ENCODE measurements around the gene CFAP58. TPM values are rescaled to one million over a fixed set of nuclear protein-coding genes. Genes with fewer than 3 reads are reported as not detected.

The CFAP58 gene
- total RNA-seq, 1 experiment from 2014 or later, result 0.26 TPM

DNA sequence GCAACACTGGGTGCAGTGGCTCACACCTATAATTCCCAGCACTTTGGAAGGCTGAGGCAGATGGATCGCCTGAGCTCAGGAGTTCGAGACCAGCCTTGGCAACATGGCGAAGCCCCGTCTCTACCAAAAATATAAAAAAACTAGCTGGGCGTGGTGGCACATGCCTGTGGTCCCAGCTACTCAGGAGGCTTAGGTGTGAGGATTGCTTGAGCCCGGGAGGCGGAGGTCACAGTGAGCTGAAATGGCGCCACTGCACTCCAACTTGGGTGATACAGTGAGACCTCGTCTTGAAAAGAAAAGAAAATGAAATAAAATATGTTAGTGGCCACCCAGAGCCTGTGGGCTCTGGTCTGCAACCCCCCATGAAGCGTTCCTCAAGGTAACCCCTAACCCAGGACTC lies 28.7 kb upstream of the CFAP58 start:
- Histone ChIP-seq H4K20me1 (ENCODE audit: insufficient read depth, low read depth, low read length) (peaks cover 73% of the 10 kb centered on the region), H3K79me2 (ENCODE audit: low read length) (peaks cover 3% of the 10 kb centered on the region; the same call in 1 of the 2 replicates), H2AFZ (ENCODE audit: low read length) (no peak overlapping the region), H3K9me3 (ENCODE audit: low read length) (no peaks in the 10 kb centered on the region), H3K9ac (ENCODE audit: low read length) (no peak overlapping the region), H3K4me1 (ENCODE audit: low read length) (peaks cover 56% of the 10 kb centered on the region), H3K36me3 (ENCODE audit: insufficient read depth, low read length) (no peaks in the 10 kb centered on the region), H3K4me2 (ENCODE audit: low read depth, low read length, poor library complexity, severe bottlenecking) (no peak overlapping the region), H3K27ac (ENCODE audit: low read length) (no peak overlapping the region), H3K27me3 (ENCODE audit: low read length) (no peaks in the 10 kb centered on the region), H3K9me2 (replicated peaks; ENCODE audit: insufficient read depth, low read length) (no peaks in the 10 kb centered on the region), H3K4me3 (ENCODE audit: low read length) (no peak overlapping the region)
- no peak for DNase-seq

GRCh38 chr10:104325436-104326435 lies 27.9 kb upstream of the CFAP58 start:
- Histone ChIP-seq H3K79me2 (ENCODE audit: low read length) (peaks cover 3% of the 10 kb centered on the region; the same call in 1 of the 2 replicates), H3K9me3 (ENCODE audit: low read length) (no peaks in the 10 kb centered on the region), H3K4me2 (ENCODE audit: low read depth, low read length, poor library complexity, severe bottlenecking) (no peak overlapping the region), H3K27me3 (ENCODE audit: low read length) (no peaks in the 10 kb centered on the region), H3K9me2 (replicated peaks; ENCODE audit: insufficient read depth, low read length) (no peaks in the 10 kb centered on the region), H2AFZ (ENCODE audit: low read length) (no peak overlapping the region), H4K20me1 (ENCODE audit: insufficient read depth, low read depth, low read length) (peaks cover 75% of the 10 kb centered on the region), H3K4me3 (ENCODE audit: low read length) (no peak overlapping the region), H3K27ac (ENCODE audit: low read length) (no peak overlapping the region), H3K4me1 (ENCODE audit: low read length) (peaks cover 60% of the 10 kb centered on the region), H3K36me3 (ENCODE audit: insufficient read depth, low read length) (no peaks in the 10 kb centered on the region), H3K9ac (ENCODE audit: low read length) (no peak overlapping the region)
- DNase-seq, result no peak

DNA sequence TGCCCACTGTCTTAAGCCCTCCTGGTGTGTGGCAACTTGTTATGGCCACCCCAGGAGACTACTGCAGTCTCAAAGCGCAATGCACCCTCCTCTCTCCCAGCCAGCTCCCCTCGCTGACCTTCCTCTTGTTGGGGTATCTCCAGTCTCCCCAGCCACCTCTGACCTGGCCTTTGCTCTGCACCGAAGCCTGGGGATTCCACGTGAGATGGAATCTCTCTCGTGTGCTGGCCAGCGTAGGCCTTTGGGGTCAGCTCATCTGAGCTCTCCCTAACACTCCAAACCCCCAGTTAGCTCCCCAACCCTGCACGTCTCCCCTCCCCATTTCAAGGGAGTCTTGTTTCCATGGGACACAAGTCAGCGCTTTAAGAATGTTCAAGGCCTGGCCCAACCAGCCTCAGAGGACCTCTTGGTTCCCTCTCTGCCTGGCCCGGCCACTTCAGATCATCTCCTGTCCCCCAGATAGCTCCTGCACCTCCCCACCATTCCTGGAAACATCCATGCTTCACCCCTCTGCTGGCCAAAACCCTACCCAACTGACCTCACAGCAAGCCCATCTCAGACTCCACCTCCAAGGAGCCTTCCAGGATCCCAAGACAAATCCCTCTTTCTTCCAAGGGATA lies 26.5 kb upstream of the CFAP58 start:
- Histone ChIP-seq H3K27ac (ENCODE audit: low read length) (no peak overlapping the region), H3K4me1 (ENCODE audit: low read length) (peaks cover 47% of the 10 kb centered on the region), H3K79me2 (ENCODE audit: low read length) (peaks cover 3% of the 10 kb centered on the region; the same call in 1 of the 2 replicates)

DNA sequence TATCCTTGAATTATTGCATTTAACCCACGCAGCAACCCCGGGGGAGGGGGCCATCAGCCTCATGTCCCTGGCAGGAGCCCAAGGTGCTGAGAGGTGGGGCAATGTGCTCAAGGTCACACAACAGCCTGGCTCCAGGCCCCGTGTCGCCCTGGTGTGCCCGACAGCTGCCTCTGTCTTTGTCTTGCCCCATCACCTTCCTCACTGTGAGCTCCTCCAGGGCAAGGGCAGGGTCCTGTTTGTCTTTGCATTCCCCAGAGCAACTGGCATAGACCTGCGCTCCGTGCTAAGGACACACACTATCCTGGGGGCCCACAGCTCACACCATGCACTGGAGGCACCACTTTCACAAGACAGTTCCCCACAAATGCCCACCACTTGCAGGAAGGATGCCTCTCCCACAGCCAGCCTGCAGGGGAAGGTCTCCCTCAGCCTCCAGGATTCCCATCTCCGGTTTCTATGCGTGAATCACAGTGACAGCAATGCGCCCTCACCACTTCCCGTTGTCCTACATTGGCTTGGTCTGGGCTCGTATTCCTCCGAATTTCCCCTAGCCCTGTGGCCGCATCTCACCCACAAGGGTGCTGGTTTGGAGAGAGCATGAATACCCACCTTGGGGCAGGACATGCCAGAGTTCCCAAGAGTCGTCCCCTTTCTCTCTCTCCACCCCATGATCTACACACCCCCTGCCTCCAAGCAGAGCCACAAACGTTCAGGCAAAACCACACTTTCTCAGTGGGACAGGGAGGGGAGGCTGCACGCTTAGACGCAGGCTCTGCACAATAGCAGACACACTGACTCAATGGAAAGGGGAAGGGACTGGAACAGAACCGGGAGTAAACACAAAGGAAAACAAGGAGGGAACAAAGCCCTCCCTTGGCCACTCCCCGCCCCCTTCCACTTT lies 25.6 kb upstream of the CFAP58 start:
- no peaks in the 10 kb centered on the region for H3K27me3 ChIP-seq (ENCODE audit: low read length)
- H3K36me3 ChIP-seq (ENCODE audit: insufficient read depth, low read length), result no peaks in the 10 kb centered on the region
- H3K9ac ChIP-seq (ENCODE audit: low read length), result peak overlapping the region; percentile 45; the same call in 1 of the 2 replicates
- no peaks in the 10 kb centered on the region for H3K9me3 ChIP-seq (ENCODE audit: low read length)
- no peak overlapping the region for H3K4me3 ChIP-seq (ENCODE audit: low read length)
- no peak overlapping the region for H3K4me2 ChIP-seq (ENCODE audit: low read depth, low read length, poor library complexity, severe bottlenecking)
- no peaks in the 10 kb centered on the region for H3K9me2 ChIP-seq (replicated peaks; ENCODE audit: insufficient read depth, low read length)
- H3K27ac ChIP-seq (ENCODE audit: low read length), result no peak overlapping the region
- H4K20me1 ChIP-seq (ENCODE audit: insufficient read depth, low read depth, low read length), result peaks cover 83% of the 10 kb centered on the region
- H3K79me2 ChIP-seq (ENCODE audit: low read length), result peaks cover 3% of the 10 kb centered on the region; the same call in 1 of the 2 replicates
- no peak overlapping the region for H2AFZ ChIP-seq (ENCODE audit: low read length)
- no peak for DNase-seq
- peaks cover 38% of the 10 kb centered on the region for H3K4me1 ChIP-seq (ENCODE audit: low read length)

More for the DNA sequence above, 26.5 kb upstream of the CFAP58 start:
- Histone ChIP-seq H3K9me3 (ENCODE audit: low read length) (no peaks in the 10 kb centered on the region), H3K4me3 (ENCODE audit: low read length) (no peak overlapping the region), H2AFZ (ENCODE audit: low read length) (no peak overlapping the region), H3K9ac (ENCODE audit: low read length) (no peak overlapping the region), H3K36me3 (ENCODE audit: insufficient read depth, low read length) (no peaks in the 10 kb centered on the region), H3K9me2 (replicated peaks; ENCODE audit: insufficient read depth, low read length) (no peaks in the 10 kb centered on the region), H3K4me2 (ENCODE audit: low read depth, low read length, poor library complexity, severe bottlenecking) (no peak overlapping the region), H3K27me3 (ENCODE audit: low read length) (no peaks in the 10 kb centered on the region), H4K20me1 (ENCODE audit: insufficient read depth, low read depth, low read length) (peaks cover 75% of the 10 kb centered on the region)
- DNase-seq, result no peak

GRCh38 chr10:104328646-104328895 lies 25.1 kb upstream of the CFAP58 start:
- Histone ChIP-seq H3K36me3 (ENCODE audit: insufficient read depth, low read length) (no peaks in the 10 kb centered on the region), H3K9ac (ENCODE audit: low read length) (peak overlapping the region; percentile 45), H3K9me2 (replicated peaks; ENCODE audit: insufficient read depth, low read length) (no peaks in the 10 kb centered on the region), H4K20me1 (ENCODE audit: insufficient read depth, low read depth, low read length) (peaks cover 83% of the 10 kb centered on the region), H2AFZ (ENCODE audit: low read length) (no peak overlapping the region), H3K27me3 (ENCODE audit: low read length) (no peaks in the 10 kb centered on the region), H3K4me3 (ENCODE audit: low read length) (no peak overlapping the region), H3K27ac (ENCODE audit: low read length) (no peak overlapping the region), H3K79me2 (ENCODE audit: low read length) (peaks cover 3% of the 10 kb centered on the region; the same call in 1 of the 2 replicates), H3K9me3 (ENCODE audit: low read length) (no peaks in the 10 kb centered on the region), H3K4me1 (ENCODE audit: low read length) (peaks cover 35% of the 10 kb centered on the region), H3K4me2 (ENCODE audit: low read depth, low read length, poor library complexity, severe bottlenecking) (peak overlapping the region; percentile 31)
- DNase-seq, result no peak

GRCh38 chr10:104328896-104329710 lies 24.5 kb upstream of the CFAP58 start:
- peaks cover 3% of the 10 kb centered on the region; the same call in 1 of the 2 replicates for H3K79me2 ChIP-seq (ENCODE audit: low read length)

DNA sequence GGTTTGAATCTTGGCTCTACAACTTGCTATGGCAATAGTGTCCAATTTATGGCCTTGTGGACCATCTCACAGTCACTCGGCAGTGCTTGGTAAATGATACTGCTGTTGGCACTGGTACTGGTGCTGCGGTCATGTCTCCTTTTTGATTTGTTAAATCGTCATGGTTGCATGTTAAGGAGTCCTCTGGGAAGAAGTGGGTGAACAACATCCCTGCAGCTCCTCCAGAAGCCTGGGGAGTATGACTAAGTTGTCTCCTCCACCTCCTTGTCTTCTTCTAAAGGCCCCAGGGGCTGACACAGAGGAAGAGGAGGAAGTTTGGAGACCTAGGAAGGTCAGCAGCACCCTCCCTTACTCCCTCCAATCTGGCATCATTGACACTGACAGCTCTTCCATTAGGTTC lies 23.9 kb upstream of the CFAP58 start:
- Histone ChIP-seq H4K20me1 (ENCODE audit: insufficient read depth, low read depth, low read length) (peaks cover 87% of the 10 kb centered on the region), H3K36me3 (ENCODE audit: insufficient read depth, low read length) (no peaks in the 10 kb centered on the region), H3K27ac (ENCODE audit: low read length) (no peak overlapping the region), H3K4me1 (ENCODE audit: low read length) (peaks cover 30% of the 10 kb centered on the region), H3K4me3 (ENCODE audit: low read length) (no peak overlapping the region), H3K9ac (ENCODE audit: low read length) (no peak overlapping the region), H3K4me2 (ENCODE audit: low read depth, low read length, poor library complexity, severe bottlenecking) (no peak overlapping the region), H3K79me2 (ENCODE audit: low read length) (peaks cover 3% of the 10 kb centered on the region; the same call in 1 of the 2 replicates), H3K9me2 (replicated peaks; ENCODE audit: insufficient read depth, low read length) (no peaks in the 10 kb centered on the region), H3K27me3 (ENCODE audit: low read length) (no peaks in the 10 kb centered on the region), H2AFZ (ENCODE audit: low read length) (no peak overlapping the region), H3K9me3 (ENCODE audit: low read length) (no peaks in the 10 kb centered on the region)
- no peak for DNase-seq

More at GRCh38 chr10:104328896-104329710, 24.5 kb upstream of the CFAP58 start:
- Histone ChIP-seq H3K36me3 (ENCODE audit: insufficient read depth, low read length) (no peaks in the 10 kb centered on the region), H3K4me3 (ENCODE audit: low read length) (no peak overlapping the region), H2AFZ (ENCODE audit: low read length) (no peak overlapping the region), H3K9ac (ENCODE audit: low read length) (peak overlapping the region; percentile 45), H3K4me2 (ENCODE audit: low read depth, low read length, poor library complexity, severe bottlenecking) (peak overlapping the region; percentile 31), H4K20me1 (ENCODE audit: insufficient read depth, low read depth, low read length) (peaks cover 83% of the 10 kb centered on the region), H3K27ac (ENCODE audit: low read length) (no peak overlapping the region), H3K9me2 (replicated peaks; ENCODE audit: insufficient read depth, low read length) (no peaks in the 10 kb centered on the region), H3K9me3 (ENCODE audit: low read length) (no peaks in the 10 kb centered on the region), H3K4me1 (ENCODE audit: low read length) (peaks cover 31% of the 10 kb centered on the region), H3K27me3 (ENCODE audit: low read length) (no peaks in the 10 kb centered on the region)
- DNase-seq, result no peak
